OCI-LY3 (cell line): ENCODE results near the gene ATF4.
"Not testable (repeated sequence)": the region's sequence is repeated elsewhere in the genome, so short reads cannot be mapped to it uniquely, and the experiment has no call there.

ENCODE experiments used
- CTCF ChIP-seq: fragments of 200-600, 300-600 bp; sonication (generic); IDR thresholded peaks from 2 replicates; pipeline ENCODE4 v1.5.1; 2014; ENCODE audit warnings: antibody characterized with exemption, low read length, low read depth
- EZH2phosphoT487 ChIP-seq: fragments of 200-600 bp; shearing (Covaris generic); IDR thresholded peaks from 2 replicates; pipeline ENCODE4 v1.6.1; 2018; ENCODE audit warnings: antibody characterized with exemption, mixed run types, low read depth

- not testable (repeated sequence) for TF ChIP-seq CTCF, EZH2phosphoT487
Observed at GRCh38 chr22:39521106-39521885, 934 bp downstream of the ATF4 start.
